ENCODE data around the gene USP40.

Gene USP40

DNA sequence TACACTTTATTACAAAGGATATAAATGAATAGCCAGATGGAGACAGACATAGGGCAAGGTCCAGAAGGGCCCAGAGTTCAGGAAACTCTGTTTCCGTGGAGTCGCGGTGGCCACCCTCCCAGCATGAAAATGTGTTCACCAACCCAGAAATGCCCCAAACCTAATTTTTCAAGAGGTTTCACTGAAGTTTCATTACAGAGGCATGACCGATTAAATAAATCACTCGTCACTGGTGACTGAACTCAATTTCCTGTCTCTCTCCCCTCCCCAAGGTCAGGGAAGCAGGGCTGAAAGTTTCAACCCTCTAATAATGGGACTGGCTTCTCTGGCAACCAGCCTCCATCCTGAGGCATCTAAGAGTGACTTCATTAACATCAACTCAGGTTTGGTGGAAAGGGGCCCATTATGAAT, 22.4 kb downstream of the USP40 start:
- H4K20me1 ChIP-seq (ENCODE audit: low read depth, low read length) = no peaks in the 10 kb centered on the region
- no peak overlapping the region for H3K9ac ChIP-seq (ENCODE audit: low read length)
- TF ChIP-seq EZH2phosphoT487 (conservative IDR thresholded peaks at IDR 0.05; ENCODE audit: low read length) = no peak
- TF ChIP-seq, protein P1, sequence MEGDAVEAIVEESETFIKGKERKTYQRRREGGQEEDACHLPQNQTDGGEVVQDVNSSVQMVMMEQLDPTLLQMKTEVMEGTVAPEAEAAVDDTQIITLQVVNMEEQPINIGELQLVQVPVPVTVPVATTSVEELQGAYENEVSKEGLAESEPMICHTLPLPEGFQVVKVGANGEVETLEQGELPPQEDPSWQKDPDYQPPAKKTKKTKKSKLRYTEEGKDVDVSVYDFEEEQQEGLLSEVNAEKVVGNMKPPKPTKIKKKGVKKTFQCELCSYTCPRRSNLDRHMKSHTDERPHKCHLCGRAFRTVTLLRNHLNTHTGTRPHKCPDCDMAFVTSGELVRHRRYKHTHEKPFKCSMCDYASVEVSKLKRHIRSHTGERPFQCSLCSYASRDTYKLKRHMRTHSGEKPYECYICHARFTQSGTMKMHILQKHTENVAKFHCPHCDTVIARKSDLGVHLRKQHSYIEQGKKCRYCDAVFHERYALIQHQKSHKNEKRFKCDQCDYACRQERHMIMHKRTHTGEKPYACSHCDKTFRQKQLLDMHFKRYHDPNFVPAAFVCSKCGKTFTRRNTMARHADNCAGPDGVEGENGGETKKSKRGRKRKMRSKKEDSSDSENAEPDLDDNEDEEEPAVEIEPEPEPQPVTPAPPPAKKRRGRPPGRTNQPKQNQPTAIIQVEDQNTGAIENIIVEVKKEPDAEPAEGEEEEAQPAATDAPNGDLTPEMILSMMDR (IDR thresholded peaks at IDR 0.05; ENCODE audit: insufficient read depth, low read length, poor library complexity, severe bottlenecking) = no peak
- H3K27ac ChIP-seq (ENCODE audit: low read depth, low read length) = no peak overlapping the region
- H3K27me3 ChIP-seq (ENCODE audit: low read length) = no peaks in the 10 kb centered on the region
- no peaks in the 10 kb centered on the region for H3K9me3 ChIP-seq (ENCODE audit: insufficient read depth, low read length)
- H3K9me2 ChIP-seq (replicated peaks; ENCODE audit: insufficient read depth, low read length) = no peaks in the 10 kb centered on the region
- H3K4me3 ChIP-seq (ENCODE audit: insufficient read depth, low read length, poor library complexity, severe bottlenecking) = no peak overlapping the region
- no peaks in the 10 kb centered on the region for H3K36me3 ChIP-seq (ENCODE audit: low read length)
- H3K79me2 ChIP-seq (ENCODE audit: insufficient read depth, low read length) = no peaks in the 10 kb centered on the region
- H3K4me2 ChIP-seq (ENCODE audit: low read depth, low read length, poor library complexity, severe bottlenecking) = no peak overlapping the region
- no peaks in the 10 kb centered on the region for H3F3A ChIP-seq (ENCODE audit: insufficient read depth)
- no peak overlapping the region for H2AFZ ChIP-seq (ENCODE audit: low read depth, low read length, severe bottlenecking)

DNA sequence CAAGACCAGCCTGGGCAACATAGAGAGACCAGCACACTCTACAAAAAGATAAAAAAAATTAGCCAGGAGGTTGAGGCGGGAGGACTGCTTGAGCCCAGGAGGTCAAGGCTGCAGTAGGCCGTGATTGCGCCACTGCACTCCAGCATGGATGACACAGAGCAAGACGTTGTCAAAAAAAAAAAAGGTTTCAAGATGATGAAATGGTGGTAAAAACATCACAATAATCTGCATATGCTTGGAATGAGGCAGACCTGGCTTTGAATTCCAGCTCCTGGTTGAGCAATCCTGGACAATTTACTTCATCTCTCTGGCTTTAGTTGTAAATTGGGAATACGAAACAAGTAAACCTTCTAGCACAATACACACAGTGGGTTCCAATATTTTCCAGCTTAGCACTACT, 24.1 kb downstream of the USP40 start:
- Histone ChIP-seq H3K27me3 (ENCODE audit: low read length) (no peaks in the 10 kb centered on the region), H3K9me2 (replicated peaks; ENCODE audit: insufficient read depth, low read length) (no peaks in the 10 kb centered on the region), H3K79me2 (ENCODE audit: insufficient read depth, low read length) (no peaks in the 10 kb centered on the region), H3K9me3 (ENCODE audit: insufficient read depth, low read length) (no peaks in the 10 kb centered on the region), H3K36me3 (ENCODE audit: low read length) (no peaks in the 10 kb centered on the region), H2AFZ (ENCODE audit: low read depth, low read length, severe bottlenecking) (no peak overlapping the region), H3K4me2 (ENCODE audit: low read depth, low read length, poor library complexity, severe bottlenecking) (no peak overlapping the region), H4K20me1 (ENCODE audit: low read depth, low read length) (no peaks in the 10 kb centered on the region), H3F3A (ENCODE audit: insufficient read depth) (no peaks in the 10 kb centered on the region), H3K9ac (ENCODE audit: low read length) (no peak overlapping the region), H3K27ac (ENCODE audit: low read depth, low read length) (no peak overlapping the region), H3K4me3 (ENCODE audit: insufficient read depth, low read length, poor library complexity, severe bottlenecking) (no peak overlapping the region)
- TF ChIP-seq, protein P1 (IDR thresholded peaks at IDR 0.05; ENCODE audit: insufficient read depth, low read length, poor library complexity, severe bottlenecking) = no peak
- TF ChIP-seq EZH2phosphoT487 (conservative IDR thresholded peaks at IDR 0.05; ENCODE audit: low read length) = no peak

DNA sequence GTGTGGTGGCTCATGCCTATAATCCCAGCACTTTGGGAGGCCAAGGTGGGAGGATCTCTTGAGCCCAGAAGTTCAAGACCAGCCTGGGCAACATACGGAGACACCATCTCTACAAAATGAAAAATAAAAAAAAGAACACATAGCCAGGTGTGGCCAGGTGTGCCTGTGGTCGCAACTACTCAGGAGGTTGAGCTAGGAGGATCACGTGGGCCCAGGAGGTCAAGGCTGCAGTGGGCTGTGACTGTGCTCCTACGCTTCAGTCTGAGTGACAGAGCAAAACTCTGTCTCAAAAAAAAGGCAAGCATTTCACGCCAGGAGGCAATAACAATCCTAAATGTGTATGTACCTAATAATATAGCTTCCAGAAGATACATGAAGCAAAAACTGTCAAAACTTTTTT, 27.8 kb downstream of the USP40 start:
- Histone ChIP-seq H3K27me3 (ENCODE audit: low read length) (no peaks in the 10 kb centered on the region), H3K4me3 (ENCODE audit: insufficient read depth, low read length, poor library complexity, severe bottlenecking) (no peak overlapping the region), H4K20me1 (ENCODE audit: low read depth, low read length) (no peaks in the 10 kb centered on the region), H3K27ac (ENCODE audit: low read depth, low read length) (no peak overlapping the region), H2AFZ (ENCODE audit: low read depth, low read length, severe bottlenecking) (no peak overlapping the region), H3F3A (ENCODE audit: insufficient read depth) (no peaks in the 10 kb centered on the region), H3K79me2 (ENCODE audit: insufficient read depth, low read length) (no peaks in the 10 kb centered on the region), H3K4me2 (ENCODE audit: low read depth, low read length, poor library complexity, severe bottlenecking) (no peak overlapping the region), H3K9me2 (replicated peaks; ENCODE audit: insufficient read depth, low read length) (no peaks in the 10 kb centered on the region), H3K9ac (ENCODE audit: low read length) (no peak overlapping the region), H3K9me3 (ENCODE audit: insufficient read depth, low read length) (no peaks in the 10 kb centered on the region), H3K36me3 (ENCODE audit: low read length) (no peaks in the 10 kb centered on the region)
- no peak for TF ChIP-seq EZH2phosphoT487 (conservative IDR thresholded peaks at IDR 0.05; ENCODE audit: low read length)

DNA sequence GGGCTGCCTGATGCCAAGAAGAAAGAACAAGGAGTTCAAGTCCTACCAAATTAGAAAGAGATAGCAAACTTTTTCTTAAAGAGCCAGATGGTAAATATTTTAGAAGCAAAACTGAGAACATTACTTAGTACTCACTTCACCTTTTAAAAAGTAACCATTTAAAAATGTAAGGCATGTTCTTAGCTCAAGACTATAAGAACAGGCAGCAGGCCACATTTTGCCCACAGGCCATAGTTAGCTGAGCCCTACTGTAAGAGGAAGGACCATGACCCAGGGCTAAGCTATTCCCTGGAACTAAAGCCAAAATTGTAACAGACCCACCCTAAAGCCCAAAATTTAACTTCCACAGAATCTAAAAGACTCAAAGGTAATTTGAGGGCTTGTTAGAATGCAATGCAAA, 31.3 kb downstream of the USP40 start:
- Histone ChIP-seq H3F3A (ENCODE audit: insufficient read depth) (no peaks in the 10 kb centered on the region), H3K79me2 (ENCODE audit: insufficient read depth, low read length) (no peaks in the 10 kb centered on the region), H3K4me3 (ENCODE audit: insufficient read depth, low read length, poor library complexity, severe bottlenecking) (no peak overlapping the region), H3K9me2 (replicated peaks; ENCODE audit: insufficient read depth, low read length) (no peaks in the 10 kb centered on the region), H2AFZ (ENCODE audit: low read depth, low read length, severe bottlenecking) (no peak overlapping the region), H3K9ac (ENCODE audit: low read length) (no peak overlapping the region), H3K27ac (ENCODE audit: low read depth, low read length) (no peak overlapping the region), H3K9me3 (ENCODE audit: insufficient read depth, low read length) (no peaks in the 10 kb centered on the region), H4K20me1 (ENCODE audit: low read depth, low read length) (no peaks in the 10 kb centered on the region), H3K27me3 (ENCODE audit: low read length) (no peaks in the 10 kb centered on the region), H3K36me3 (ENCODE audit: low read length) (no peaks in the 10 kb centered on the region), H3K4me2 (ENCODE audit: low read depth, low read length, poor library complexity, severe bottlenecking) (no peak overlapping the region)
- TF ChIP-seq EZH2phosphoT487 (conservative IDR thresholded peaks at IDR 0.05; ENCODE audit: low read length) = no peak
- TF ChIP-seq, protein P1 (IDR thresholded peaks at IDR 0.05; ENCODE audit: insufficient read depth, low read length, poor library complexity, severe bottlenecking) = no peak
